ENCODE data around the gene RBFOX2.

GRCh38 chr22:35719212-35719875 lies 309.3 kb downstream of the RBFOX2 start:
- peak; percentile 63 for TF ChIP-seq CTCF (conservative IDR thresholded peaks at IDR 0.05; ENCODE audit: low read length)
- TF ChIP-seq EZH2phosphoT487 (IDR thresholded peaks at IDR 0.05; ENCODE audit: borderline replicate concordance, low read depth, low read length): no peak

All from OCI-LY7 (cell line).